Measurements from ENCODE around the gene XBP1.
A peak's percentile ranks its signal among the peaks of the same experiment; 100 is the strongest.
"Not testable (repeated sequence)": the region's sequence is repeated elsewhere in the genome, so short reads cannot be mapped to it uniquely, and the experiment has no call there.

The XBP1 gene

GRCh38 chr22:28780296-28780695 is 20.1 kb downstream of the XBP1 start:
- DNase-seq (ENCODE audit: insufficient read length): no peak

GRCh38 chr22:28779833-28780232 is 20.5 kb downstream of the XBP1 start:
- FAIRE-seq (no peak), DNase-seq (ENCODE audit: insufficient read length) (no peak)
- TF ChIP-seq POLR2A (IDR thresholded peaks at IDR 0.05; ENCODE audit: low read depth, low read length): no peak

More at GRCh38 chr22:28780296-28780695, 20.1 kb downstream of the XBP1 start:
- TF ChIP-seq TAF1 (IDR thresholded peaks at IDR 0.05; ENCODE audit: borderline replicate concordance, low read depth, low read length) (no peak), POLR2A (IDR thresholded peaks at IDR 0.05; ENCODE audit: low read depth, low read length) (no peak), POLR2AphosphoS5 (IDR thresholded peaks at IDR 0.05; ENCODE audit: low read depth, low read length) (no peak)
- FAIRE-seq: no peak

- no peak for TF ChIP-seq TAF1 (IDR thresholded peaks at IDR 0.05; ENCODE audit: borderline replicate concordance, low read depth, low read length)
- TF ChIP-seq POLR2AphosphoS5 (IDR thresholded peaks at IDR 0.05; ENCODE audit: low read depth, low read length): no peak
- TF ChIP-seq POLR2A (IDR thresholded peaks at IDR 0.05; ENCODE audit: low read depth, low read length): no peak
- FAIRE-seq (no peak), DNase-seq (ENCODE audit: insufficient read length) (no peak)
Observed at GRCh38 chr22:28774378-28774777, 26.0 kb downstream of the XBP1 start.

GRCh38 chr22:28773461-28773867 is 26.9 kb downstream of the XBP1 start:
- TF ChIP-seq POLR2A (IDR thresholded peaks at IDR 0.05; ENCODE audit: low read depth, low read length) (no peak), TAF1 (IDR thresholded peaks at IDR 0.05; ENCODE audit: borderline replicate concordance, low read depth, low read length) (no peak), POLR2AphosphoS5 (IDR thresholded peaks at IDR 0.05; ENCODE audit: low read depth, low read length) (no peak)
- DNase-seq (ENCODE audit: insufficient read length) (peak; percentile 23), FAIRE-seq (peak; percentile 76)

- TF ChIP-seq POLR2A (IDR thresholded peaks at IDR 0.05; ENCODE audit: low read depth, low read length): peak; percentile 84; the same call in 1 of the 2 replicates
- peak; percentile 54; the same call in 1 of the 2 replicates for TF ChIP-seq POLR2AphosphoS5 (IDR thresholded peaks at IDR 0.05; ENCODE audit: low read depth, low read length)
- TF ChIP-seq TAF1 (IDR thresholded peaks at IDR 0.05; ENCODE audit: borderline replicate concordance, low read depth, low read length): 0 out of 2 replicates have a peak, but pooled peaks have one; percentile 37
- DNase-seq (ENCODE audit: insufficient read length): peak; percentile 94
- peak; percentile 97 for FAIRE-seq
Observed at GRCh38 chr22:28772633-28773460, 27.5 kb downstream of the XBP1 start, which contains the start of gene CCDC117. Gene CCDC117 (plus strand): TSS chr22:28772695. CDS start chr22:28772850, 155 bp downstream.

- TF ChIP-seq POLR2AphosphoS5 (IDR thresholded peaks at IDR 0.05; ENCODE audit: low read depth, low read length): no peak
- TF ChIP-seq TAF1 (IDR thresholded peaks at IDR 0.05; ENCODE audit: borderline replicate concordance, low read depth, low read length): no peak
- TF ChIP-seq POLR2A (IDR thresholded peaks at IDR 0.05; ENCODE audit: low read depth, low read length): no peak
- FAIRE-seq (no peak), DNase-seq (ENCODE audit: insufficient read length) (no peak)
Observed at GRCh38 chr22:28771195-28771791, 29.1 kb downstream of the XBP1 start.

GRCh38 chr22:28769394-28770085 is 30.8 kb downstream of the XBP1 start:
- no peak for DNase-seq (ENCODE audit: insufficient read length)

GRCh38 chr22:28768701-28769393 is 31.5 kb downstream of the XBP1 start:
- no peak for FAIRE-seq
- no peak for DNase-seq (ENCODE audit: insufficient read length)
- TF ChIP-seq TAF1 (IDR thresholded peaks at IDR 0.05; ENCODE audit: borderline replicate concordance, low read depth, low read length) (no peak), POLR2A (IDR thresholded peaks at IDR 0.05; ENCODE audit: low read depth, low read length) (no peak), POLR2AphosphoS5 (IDR thresholded peaks at IDR 0.05; ENCODE audit: low read depth, low read length) (no peak)

More at GRCh38 chr22:28769394-28770085, 30.8 kb downstream of the XBP1 start:
- FAIRE-seq: no peak
- TF ChIP-seq POLR2A (IDR thresholded peaks at IDR 0.05; ENCODE audit: low read depth, low read length): no peak

- FAIRE-seq: no peak
- DNase-seq (ENCODE audit: insufficient read length): no peak
- no peak for TF ChIP-seq POLR2AphosphoS5 (IDR thresholded peaks at IDR 0.05; ENCODE audit: low read depth, low read length)
Observed at GRCh38 chr22:28766628-28767027, 33.7 kb downstream of the XBP1 start.

- not testable (repeated sequence) for DNase-seq (ENCODE audit: insufficient read length); FAIRE-seq
Observed at GRCh38 chr22:28762000-28762399, 38.4 kb downstream of the XBP1 start.

- no peak for TF ChIP-seq TAF1 (IDR thresholded peaks at IDR 0.05; ENCODE audit: borderline replicate concordance, low read depth, low read length)
- no peak for TF ChIP-seq POLR2AphosphoS5 (IDR thresholded peaks at IDR 0.05; ENCODE audit: low read depth, low read length)
- TF ChIP-seq POLR2A (IDR thresholded peaks at IDR 0.05; ENCODE audit: low read depth, low read length): no peak
- DNase-seq (ENCODE audit: insufficient read length) (no peak), FAIRE-seq (no peak)
Observed at GRCh38 chr22:28761449-28761755, 39.0 kb downstream of the XBP1 start.

Measured in GM12892 (cell line).